ENCODE data around the gene RSPH10B2.
"Not testable (repeated sequence)": the region's sequence is repeated elsewhere in the genome, so short reads cannot be mapped to it uniquely, and the experiment has no call there.

DNA sequence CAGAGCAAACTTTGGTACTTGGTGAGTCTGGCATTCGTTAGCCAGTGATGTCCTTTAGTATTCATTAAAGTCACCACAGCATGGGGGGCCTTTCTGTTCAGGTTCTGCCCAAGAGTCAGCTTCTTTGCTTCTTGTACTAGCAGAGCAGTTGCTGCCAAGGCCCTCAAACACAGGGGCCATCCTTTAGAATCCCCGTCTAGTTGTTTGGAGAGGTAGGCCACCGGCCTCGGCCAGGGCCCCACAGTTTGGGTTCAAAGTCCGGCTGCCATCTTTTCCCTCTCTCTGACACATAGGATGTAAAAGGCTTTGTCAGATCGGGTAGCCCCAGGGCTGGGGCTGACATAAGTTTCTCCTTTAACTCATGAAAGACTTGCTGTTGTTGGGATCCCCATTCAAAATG, 89.8 kb downstream of the RSPH10B2 start:
- TF ChIP-seq RXRA (IDR thresholded peaks at IDR 0.05; ENCODE audit: borderline replicate concordance, low read depth); CHD2 (IDR thresholded peaks at IDR 0.05; ENCODE audit: low read length, partially characterized antibody); RAD21 (IDR thresholded peaks at IDR 0.05; ENCODE audit: low read length): not testable (repeated sequence)
- TF ChIP-seq, protein P1, sequence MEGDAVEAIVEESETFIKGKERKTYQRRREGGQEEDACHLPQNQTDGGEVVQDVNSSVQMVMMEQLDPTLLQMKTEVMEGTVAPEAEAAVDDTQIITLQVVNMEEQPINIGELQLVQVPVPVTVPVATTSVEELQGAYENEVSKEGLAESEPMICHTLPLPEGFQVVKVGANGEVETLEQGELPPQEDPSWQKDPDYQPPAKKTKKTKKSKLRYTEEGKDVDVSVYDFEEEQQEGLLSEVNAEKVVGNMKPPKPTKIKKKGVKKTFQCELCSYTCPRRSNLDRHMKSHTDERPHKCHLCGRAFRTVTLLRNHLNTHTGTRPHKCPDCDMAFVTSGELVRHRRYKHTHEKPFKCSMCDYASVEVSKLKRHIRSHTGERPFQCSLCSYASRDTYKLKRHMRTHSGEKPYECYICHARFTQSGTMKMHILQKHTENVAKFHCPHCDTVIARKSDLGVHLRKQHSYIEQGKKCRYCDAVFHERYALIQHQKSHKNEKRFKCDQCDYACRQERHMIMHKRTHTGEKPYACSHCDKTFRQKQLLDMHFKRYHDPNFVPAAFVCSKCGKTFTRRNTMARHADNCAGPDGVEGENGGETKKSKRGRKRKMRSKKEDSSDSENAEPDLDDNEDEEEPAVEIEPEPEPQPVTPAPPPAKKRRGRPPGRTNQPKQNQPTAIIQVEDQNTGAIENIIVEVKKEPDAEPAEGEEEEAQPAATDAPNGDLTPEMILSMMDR (IDR thresholded peaks at IDR 0.05), result not testable (repeated sequence)
- TF ChIP-seq, protein P2, sequence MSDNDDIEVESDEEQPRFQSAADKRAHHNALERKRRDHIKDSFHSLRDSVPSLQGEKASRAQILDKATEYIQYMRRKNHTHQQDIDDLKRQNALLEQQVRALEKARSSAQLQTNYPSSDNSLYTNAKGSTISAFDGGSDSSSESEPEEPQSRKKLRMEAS (IDR thresholded peaks at IDR 0.05; ENCODE audit: low read depth), result not testable (repeated sequence)

Measured in SK-N-SH (cell line).